ENCODE results near the gene CLEC16A. TPM values are rescaled to one million over a fixed set of nuclear protein-coding genes. Genes with fewer than 3 reads are reported as not detected.

CLEC16A gene
- total RNA-seq, 1 experiment from 2014 or later, result 8.0 TPM

- DNase-seq (ENCODE audit: low read depth, low spot score), result no peak
- in situ Hi-C loops (cut with HindIII; ENCODE audit: low pct_unique_long_range_greater_than_20kb, low sequenced_read_pairs), result no loop called here
These were observed 145.2 kb downstream of the CLEC16A start for GRCh38 chr16:11089504-11090124.

DNA sequence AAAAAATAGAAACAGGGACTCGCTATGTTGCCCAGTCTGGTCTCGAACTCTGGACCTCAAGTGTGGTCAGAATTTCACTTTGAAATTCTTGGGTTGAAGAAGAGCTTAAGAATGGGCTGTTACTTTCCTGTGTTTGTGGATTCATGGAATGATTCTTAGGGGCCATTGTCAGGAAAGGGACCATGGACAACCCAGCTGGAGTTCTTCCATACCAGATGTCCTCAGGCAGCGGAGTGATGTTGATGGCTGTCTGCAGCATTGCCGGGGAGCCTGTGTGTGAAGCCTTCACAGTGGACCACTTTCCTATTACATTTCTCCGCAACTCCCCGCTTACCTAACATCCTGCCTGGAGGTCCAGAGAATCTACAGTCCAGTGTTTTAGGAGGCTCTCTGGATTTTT, 145.9 kb downstream of the CLEC16A start:
- in situ Hi-C loops (cut with HindIII; ENCODE audit: low pct_unique_long_range_greater_than_20kb, low sequenced_read_pairs), result no loop called here
- no peak for DNase-seq (ENCODE audit: low read depth, low spot score)

- in situ Hi-C loops (cut with HindIII; ENCODE audit: low pct_unique_long_range_greater_than_20kb, low sequenced_read_pairs), result no loop called here
- DNase-seq (ENCODE audit: low read depth, low spot score), result no peak
These were observed 146.8 kb downstream of the CLEC16A start for GRCh38 chr16:11091021-11091785.

DNA sequence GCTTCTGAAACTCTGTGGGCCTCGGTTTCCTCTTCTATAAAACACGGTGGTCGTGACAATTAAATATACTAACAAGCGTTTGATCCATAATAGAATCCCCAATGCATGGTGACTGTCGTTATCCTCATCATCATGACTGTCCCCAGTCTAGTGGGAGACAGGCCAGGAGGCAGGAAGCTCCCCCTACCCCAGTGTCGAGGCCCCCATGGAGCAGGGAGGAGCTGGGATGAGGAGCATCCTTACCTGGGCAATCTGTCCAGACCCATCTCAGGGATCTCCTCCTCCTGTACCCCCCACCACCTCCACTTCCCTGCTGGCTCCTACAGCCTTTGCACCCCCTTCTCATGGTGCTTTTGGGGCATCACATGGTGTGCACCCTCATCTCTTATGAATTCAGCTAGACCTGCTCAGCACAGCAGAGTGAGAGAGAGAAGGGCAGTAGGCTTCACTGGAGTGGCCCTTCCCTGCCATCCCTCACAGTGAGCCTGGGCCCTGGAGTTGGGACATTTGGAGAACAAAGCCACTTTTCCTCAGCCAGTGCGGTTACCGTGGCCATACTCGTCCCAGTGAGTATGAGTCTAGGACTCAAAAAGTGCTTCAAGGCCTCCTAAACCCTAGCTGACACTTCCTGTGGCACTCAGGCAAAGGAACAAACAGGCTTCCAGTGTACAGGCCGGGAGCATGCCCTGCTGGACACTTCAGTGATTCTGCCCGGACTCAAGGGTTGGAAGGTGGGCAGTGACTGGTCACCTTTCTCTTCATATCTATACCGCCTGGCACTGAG, 148.6 kb downstream of the CLEC16A start:
- in situ Hi-C loops (cut with HindIII; ENCODE audit: low pct_unique_long_range_greater_than_20kb, low sequenced_read_pairs), result no loop called here

DNA sequence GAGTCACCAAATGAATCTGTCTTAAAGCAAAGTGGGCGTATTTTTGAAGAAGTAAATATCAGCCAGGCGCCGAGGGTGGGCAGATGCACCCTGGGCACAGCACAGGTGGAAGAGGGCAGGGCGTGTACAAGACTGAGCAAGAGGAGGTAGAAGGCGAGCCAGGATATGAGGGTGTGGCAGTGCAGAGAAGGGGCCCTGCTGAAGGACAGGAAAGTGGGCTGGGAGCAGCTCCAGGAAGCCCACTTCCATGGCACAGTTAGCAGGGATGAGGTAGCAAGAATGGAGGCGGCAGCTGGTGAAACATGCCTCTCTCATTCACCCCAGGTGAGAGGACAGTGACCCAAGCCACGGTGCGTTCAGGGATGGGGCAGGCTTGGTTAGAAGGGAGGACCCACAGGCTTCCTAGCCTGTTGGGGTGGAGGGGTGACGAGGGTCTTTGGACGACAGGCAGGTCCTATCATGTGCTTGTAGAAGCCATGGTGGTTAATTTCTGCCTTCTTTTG, 149.3 kb downstream of the CLEC16A start:
- in situ Hi-C loops (cut with HindIII; ENCODE audit: low pct_unique_long_range_greater_than_20kb, low sequenced_read_pairs), result no loop called here

More for the DNA sequence above, 148.6 kb downstream of the CLEC16A start:
- no peak for DNase-seq (ENCODE audit: low read depth, low spot score)

DNA sequence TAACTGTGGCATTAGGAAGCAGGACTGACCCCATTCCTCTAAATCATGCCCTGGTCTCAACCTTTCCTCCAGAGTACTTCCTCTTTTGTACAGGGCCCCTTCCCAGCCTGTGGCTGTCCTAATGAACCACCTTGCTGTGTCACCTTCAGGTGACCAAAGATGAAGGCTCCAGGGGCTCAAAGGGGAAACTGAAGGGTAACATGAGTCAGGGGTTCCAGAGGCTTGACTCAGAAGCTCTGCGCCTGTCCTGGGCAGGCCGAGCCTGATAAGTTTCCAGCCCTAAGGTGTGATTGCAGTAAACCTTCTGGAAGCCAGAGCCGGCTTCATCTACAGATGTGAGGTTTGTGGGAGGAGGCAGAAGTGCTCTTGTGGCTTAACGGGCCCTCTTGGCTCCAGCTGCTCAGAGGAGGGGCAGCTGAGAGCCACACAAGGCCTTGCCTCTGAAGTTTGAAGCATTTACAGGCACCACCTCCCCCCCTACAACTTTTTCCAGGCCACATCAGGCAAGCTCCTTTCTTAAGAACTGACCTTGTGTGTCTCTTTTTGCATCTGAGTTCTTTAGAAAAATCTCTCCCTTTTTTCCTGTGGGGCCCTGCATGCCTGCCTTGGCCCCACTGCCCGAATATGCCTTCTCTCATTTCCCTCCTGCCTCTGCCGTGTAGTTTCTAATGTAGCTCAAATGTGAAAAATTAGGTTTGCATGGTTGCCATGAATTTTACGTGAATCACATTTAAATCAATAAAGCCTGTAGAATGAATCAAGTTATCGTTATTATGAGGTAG, 149.9 kb downstream of the CLEC16A start:
- in situ Hi-C loops (cut with HindIII; ENCODE audit: low pct_unique_long_range_greater_than_20kb, low sequenced_read_pairs), result no loop called here
- no peak for DNase-seq (ENCODE audit: low read depth, low spot score)

More for the DNA sequence above, 149.3 kb downstream of the CLEC16A start:
- DNase-seq (ENCODE audit: low read depth, low spot score), result no peak

GRCh38 chr16:11094857-11095565, 150.6 kb downstream of the CLEC16A start:
- in situ Hi-C loops (cut with HindIII; ENCODE audit: low pct_unique_long_range_greater_than_20kb, low sequenced_read_pairs), result no loop called here
- DNase-seq (ENCODE audit: low read depth, low spot score), result no peak

DNA sequence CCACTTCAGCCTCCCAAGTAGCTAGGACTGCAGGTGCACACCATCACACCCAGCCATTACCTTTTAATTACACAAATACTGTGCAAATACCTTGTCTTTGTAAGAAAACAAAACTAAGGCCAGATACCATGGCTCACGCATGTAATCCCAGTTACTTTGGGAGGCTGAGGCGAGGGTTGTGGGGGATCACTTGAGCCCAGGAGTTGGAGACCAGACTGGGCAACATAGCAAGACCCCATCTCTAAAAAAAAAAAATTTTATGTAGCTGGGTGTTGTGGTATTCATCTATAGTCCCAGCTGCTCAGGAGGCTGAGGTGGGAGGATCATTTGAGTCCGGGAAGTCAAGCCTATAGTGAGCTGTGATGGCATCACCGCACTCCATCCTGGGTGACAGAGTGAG, 151.6 kb downstream of the CLEC16A start:
- in situ Hi-C loops (cut with HindIII; ENCODE audit: low pct_unique_long_range_greater_than_20kb, low sequenced_read_pairs), result no loop called here

GRCh38 chr16:11097094-11097786, 152.9 kb downstream of the CLEC16A start:
- no peak for DNase-seq (ENCODE audit: low read depth, low spot score)

More for the DNA sequence above, 151.6 kb downstream of the CLEC16A start:
- DNase-seq (ENCODE audit: low read depth, low spot score), result no peak

GRCh38 chr16:11097787-11098167, 153.4 kb downstream of the CLEC16A start:
- in situ Hi-C loops (cut with HindIII; ENCODE audit: low pct_unique_long_range_greater_than_20kb, low sequenced_read_pairs), result no loop called here
- DNase-seq (ENCODE audit: low read depth, low spot score), result no peak

More at GRCh38 chr16:11097094-11097786, 152.9 kb downstream of the CLEC16A start:
- in situ Hi-C loops (cut with HindIII; ENCODE audit: low pct_unique_long_range_greater_than_20kb, low sequenced_read_pairs), result no loop called here

DNA sequence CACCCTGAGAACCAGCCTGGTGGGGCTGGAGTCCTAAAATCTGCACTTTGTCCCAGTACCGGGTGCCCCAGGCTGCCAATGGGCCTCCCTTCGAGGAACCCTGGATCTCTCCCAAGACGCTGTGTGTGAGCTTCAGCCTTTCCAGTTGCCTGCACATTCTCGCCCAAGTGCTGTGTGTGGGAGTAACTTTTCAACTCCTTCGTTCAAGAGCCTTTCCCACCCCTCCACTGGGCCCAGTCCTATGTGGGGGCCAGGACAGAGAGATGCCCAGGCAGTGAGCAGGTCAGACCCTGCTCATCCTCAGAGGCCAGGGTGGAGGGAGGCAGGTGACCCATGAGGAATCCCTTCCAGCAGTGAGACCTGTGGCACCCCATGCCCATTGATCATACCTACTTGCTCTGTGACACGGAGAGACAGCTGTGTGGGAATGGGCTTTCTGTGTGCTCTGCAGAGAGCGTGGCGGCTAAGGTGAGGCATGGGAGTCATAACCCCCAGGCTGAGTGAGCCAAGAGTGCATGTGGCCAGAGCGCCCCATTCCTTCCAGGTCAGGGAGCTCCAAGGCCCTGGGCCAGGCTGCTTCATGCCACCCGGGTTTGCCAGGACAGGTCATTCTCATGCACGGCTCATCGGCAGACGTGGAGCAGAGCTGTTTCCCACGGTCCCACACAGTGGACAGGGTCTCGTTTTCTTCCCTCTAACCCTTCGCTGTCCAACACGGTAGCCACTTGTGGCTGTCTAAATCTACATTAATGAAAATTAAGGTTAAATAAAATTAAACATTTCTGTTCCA, 154.4 kb downstream of the CLEC16A start:
- no peak for DNase-seq (ENCODE audit: low read depth, low spot score)
- in situ Hi-C loops (cut with HindIII; ENCODE audit: low pct_unique_long_range_greater_than_20kb, low sequenced_read_pairs), result no loop called here

- in situ Hi-C loops (cut with HindIII; ENCODE audit: low pct_unique_long_range_greater_than_20kb, low sequenced_read_pairs), result no loop called here
- DNase-seq (ENCODE audit: low read depth, low spot score), result no peak
These were observed 155.4 kb downstream of the CLEC16A start for GRCh38 chr16:11099672-11100205.

DNA sequence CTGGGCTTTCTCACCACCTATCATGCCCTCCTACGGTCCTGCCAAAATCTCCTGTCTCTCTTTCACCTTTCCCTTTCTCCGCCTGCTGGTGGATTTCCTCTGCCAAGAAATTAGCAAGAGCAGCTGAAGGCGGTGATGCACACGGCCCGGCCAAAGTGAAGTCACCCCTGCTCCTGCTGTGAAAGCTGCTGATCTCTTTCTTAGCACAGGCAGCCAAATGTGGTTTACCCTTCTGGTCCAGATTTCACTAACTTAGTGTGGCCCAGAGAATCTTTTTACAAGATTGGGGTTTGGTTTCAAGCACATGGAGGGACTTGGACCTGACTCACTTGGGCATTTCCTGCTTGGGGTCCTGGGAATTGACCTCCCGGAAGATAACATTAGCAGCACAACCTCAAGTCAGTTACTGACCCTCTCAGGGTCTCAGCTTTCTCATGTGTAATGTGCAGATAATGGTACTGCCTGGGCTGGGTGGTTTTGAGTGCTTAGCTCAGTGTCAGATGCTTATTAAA, 155.9 kb downstream of the CLEC16A start:
- in situ Hi-C loops (cut with HindIII; ENCODE audit: low pct_unique_long_range_greater_than_20kb, low sequenced_read_pairs), result no loop called here
- no peak for DNase-seq (ENCODE audit: low read depth, low spot score)

DNA sequence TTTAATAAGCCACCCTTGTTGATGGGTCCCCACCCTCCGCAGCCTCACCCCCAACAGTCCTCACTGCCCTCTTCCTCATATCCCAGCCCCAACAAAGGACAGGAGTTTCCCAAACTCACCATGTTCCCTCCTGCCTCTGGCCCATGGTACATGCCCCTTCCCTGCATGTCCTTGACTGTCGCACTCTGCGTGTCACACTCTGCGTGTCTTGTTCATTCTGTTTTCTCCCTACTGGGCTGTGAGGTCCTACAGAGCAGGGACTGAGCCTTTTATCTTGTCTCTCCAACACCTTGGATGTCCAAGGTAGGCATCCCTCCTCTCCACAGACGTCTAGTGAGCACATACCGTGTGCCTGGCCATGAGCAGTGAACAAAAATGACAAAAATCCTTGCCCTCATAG, 156.9 kb downstream of the CLEC16A start:
- in situ Hi-C loops (cut with HindIII; ENCODE audit: low pct_unique_long_range_greater_than_20kb, low sequenced_read_pairs), result no loop called here
- DNase-seq (ENCODE audit: low read depth, low spot score), result no peak
